ENCODE data around the gene SLC22A23.

DNA sequence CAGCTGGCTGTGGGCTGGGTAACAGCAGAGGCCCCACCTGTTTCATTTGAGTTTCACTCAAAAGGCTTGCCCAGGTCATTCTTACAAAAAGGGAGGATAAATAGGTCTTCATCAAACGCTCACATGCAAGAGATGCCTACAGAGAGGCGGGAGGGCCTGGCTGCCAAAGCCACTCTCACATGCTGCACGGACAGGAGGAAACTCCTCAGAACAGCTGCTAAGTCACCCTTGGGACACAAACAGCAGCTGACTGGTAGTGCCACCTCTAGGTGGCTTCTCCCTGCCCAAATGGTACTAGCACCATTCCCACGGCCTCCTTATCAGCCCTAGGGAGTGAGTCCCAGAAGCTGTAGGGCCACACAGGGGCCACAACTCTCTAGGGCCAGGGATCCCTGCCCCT, 23.8 kb downstream of the SLC22A23 start:
- TF ChIP-seq, protein P1, sequence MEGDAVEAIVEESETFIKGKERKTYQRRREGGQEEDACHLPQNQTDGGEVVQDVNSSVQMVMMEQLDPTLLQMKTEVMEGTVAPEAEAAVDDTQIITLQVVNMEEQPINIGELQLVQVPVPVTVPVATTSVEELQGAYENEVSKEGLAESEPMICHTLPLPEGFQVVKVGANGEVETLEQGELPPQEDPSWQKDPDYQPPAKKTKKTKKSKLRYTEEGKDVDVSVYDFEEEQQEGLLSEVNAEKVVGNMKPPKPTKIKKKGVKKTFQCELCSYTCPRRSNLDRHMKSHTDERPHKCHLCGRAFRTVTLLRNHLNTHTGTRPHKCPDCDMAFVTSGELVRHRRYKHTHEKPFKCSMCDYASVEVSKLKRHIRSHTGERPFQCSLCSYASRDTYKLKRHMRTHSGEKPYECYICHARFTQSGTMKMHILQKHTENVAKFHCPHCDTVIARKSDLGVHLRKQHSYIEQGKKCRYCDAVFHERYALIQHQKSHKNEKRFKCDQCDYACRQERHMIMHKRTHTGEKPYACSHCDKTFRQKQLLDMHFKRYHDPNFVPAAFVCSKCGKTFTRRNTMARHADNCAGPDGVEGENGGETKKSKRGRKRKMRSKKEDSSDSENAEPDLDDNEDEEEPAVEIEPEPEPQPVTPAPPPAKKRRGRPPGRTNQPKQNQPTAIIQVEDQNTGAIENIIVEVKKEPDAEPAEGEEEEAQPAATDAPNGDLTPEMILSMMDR (IDR thresholded peaks at IDR 0.05): no peak
- TF ChIP-seq POLR2A (IDR thresholded peaks at IDR 0.05): no peak

All from adrenal gland (tissue), 5 donors.